Measurements from ENCODE around the gene ADGRD1.

DNA sequence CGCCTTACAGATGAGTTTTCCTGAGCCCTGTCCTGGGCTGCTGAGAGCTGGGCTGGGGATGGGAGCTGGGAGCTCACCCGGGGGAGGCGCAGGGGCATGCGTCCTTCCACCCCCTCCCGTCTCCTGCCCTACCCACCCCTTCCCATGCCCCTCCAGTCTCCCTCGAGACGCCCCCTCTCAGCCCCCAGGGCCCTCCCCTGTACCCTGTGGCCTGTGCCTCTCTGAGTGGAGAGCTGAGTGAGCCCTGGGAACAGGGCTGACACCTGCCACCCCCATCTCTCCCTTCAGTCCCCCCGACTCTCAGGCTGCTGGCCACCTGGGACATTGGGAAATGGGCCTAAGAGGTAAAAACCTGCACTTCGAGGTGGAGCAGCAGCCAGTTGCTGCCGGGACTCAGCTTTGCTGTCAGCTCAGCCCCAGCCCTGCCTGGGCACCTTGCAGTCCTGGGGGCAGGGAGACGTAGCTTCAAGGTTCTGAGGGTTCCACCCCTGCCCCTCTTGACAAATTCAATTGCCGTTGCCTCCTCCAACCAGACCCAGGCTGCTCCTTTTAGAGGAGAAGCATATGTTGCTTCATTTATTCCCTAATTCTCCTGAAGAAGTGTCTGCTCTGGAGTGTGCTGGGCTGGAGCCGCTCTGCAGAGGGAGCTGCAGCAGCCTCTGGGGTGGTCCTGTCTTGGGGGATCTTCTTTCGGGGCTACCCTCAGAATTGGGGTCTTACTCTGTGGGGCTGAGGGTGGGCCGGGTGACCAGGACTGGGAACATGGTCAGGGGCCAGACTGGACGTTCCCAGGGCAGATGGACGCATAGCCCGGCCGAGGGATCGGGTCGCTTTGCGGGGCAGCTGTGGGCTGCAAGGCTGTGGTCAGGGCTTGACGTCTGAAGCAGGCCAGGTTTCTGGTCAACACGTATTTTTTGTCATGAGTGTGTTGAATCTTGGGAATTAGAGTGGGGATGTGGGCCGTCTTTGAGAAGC, 141.4 kb downstream of the ADGRD1 start:
- TF ChIP-seq SP2 (IDR thresholded peaks at IDR 0.05; ENCODE audit: low read length), result no peak
- no peak for TF ChIP-seq POLR2AphosphoS5 (IDR thresholded peaks at IDR 0.05; ENCODE audit: low read depth, low read length)
- no peak for TF ChIP-seq EP300 (IDR thresholded peaks at IDR 0.05; ENCODE audit: borderline replicate concordance in 1 of 2, low read depth in 2 of 2, low read length in 2 of 2)
- TF ChIP-seq POLR2A (IDR thresholded peaks at IDR 0.05; ENCODE audit: control extremely low read depth in 1 of 2, low read depth in 2 of 2, low read length in 2 of 2), result no peak
- TF ChIP-seq, protein P1, sequence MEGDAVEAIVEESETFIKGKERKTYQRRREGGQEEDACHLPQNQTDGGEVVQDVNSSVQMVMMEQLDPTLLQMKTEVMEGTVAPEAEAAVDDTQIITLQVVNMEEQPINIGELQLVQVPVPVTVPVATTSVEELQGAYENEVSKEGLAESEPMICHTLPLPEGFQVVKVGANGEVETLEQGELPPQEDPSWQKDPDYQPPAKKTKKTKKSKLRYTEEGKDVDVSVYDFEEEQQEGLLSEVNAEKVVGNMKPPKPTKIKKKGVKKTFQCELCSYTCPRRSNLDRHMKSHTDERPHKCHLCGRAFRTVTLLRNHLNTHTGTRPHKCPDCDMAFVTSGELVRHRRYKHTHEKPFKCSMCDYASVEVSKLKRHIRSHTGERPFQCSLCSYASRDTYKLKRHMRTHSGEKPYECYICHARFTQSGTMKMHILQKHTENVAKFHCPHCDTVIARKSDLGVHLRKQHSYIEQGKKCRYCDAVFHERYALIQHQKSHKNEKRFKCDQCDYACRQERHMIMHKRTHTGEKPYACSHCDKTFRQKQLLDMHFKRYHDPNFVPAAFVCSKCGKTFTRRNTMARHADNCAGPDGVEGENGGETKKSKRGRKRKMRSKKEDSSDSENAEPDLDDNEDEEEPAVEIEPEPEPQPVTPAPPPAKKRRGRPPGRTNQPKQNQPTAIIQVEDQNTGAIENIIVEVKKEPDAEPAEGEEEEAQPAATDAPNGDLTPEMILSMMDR (IDR thresholded peaks at IDR 0.05; ENCODE audit: control extremely low read depth in 1 of 3, insufficient read depth in 1 of 3, low read depth in 1 of 3, low read length in 3 of 3), result no peak
- TF ChIP-seq EZH2 (IDR thresholded peaks at IDR 0.05; ENCODE audit: low read depth, low read length, severe bottlenecking), result no peak
- TF ChIP-seq, protein P2, sequence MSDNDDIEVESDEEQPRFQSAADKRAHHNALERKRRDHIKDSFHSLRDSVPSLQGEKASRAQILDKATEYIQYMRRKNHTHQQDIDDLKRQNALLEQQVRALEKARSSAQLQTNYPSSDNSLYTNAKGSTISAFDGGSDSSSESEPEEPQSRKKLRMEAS (IDR thresholded peaks at IDR 0.05), result no peak
- TF ChIP-seq CTBP2 (IDR thresholded peaks at IDR 0.05; ENCODE audit: borderline replicate concordance, insufficient read depth, insufficient read length, low read length), result no peak
- no peak for TF ChIP-seq GTF2F1 (IDR thresholded peaks at IDR 0.05; ENCODE audit: borderline replicate concordance, low read depth, low read length)
- TF ChIP-seq TAF7 (optimal IDR thresholded peaks at IDR 0.05; ENCODE audit: borderline replicate concordance, low read depth, low read length), result no peak
- TF ChIP-seq JUND (IDR thresholded peaks at IDR 0.05; ENCODE audit: low read length), result no peak
- no peak for TF ChIP-seq RBBP5 (IDR thresholded peaks at IDR 0.05; ENCODE audit: borderline replicate concordance, low read depth, low read length)
- TF ChIP-seq CREB1 (IDR thresholded peaks at IDR 0.05), result no peak
- no peak for TF ChIP-seq TAF1 (IDR thresholded peaks at IDR 0.05; ENCODE audit: low read depth, low read length)

All from H1 (cell line).